OCI-LY7 (cell line): ENCODE data around the gene CERK. TPM values are rescaled to one million over a fixed set of nuclear protein-coding genes. Genes with fewer than 3 reads are reported as not detected.
A peak's percentile ranks its signal among the peaks of the same experiment; 100 is the strongest.

Experiments used
- BruUV-seq: library from RNA; stranded (reverse); fragments of 400-500 nt; replicated peaks from 2 replicates; lab custom pipeline; 2021; lab: Mats Ljungman, UMichigan
- CTCF ChIA-PET: fragments of 300-600 bp; sonication (Branson Sonifier 250); formaldehyde crosslinking; loops from one replicate; lab custom pipeline; 2022; ENCODE audit warnings: antibody characterized with exemption; ENCODE audit not compliant: unreplicated experiment; lab: Charles Lee
- POLR2A ChIA-PET: fragments of 300-600 bp; sonication (Branson Sonifier 250); formaldehyde crosslinking; loops from one replicate; lab custom pipeline; 2022; ENCODE audit warnings: antibody characterized with exemption; lab: Charles Lee
- DNase-seq: peaks from one replicate; pipeline ENCODE4 v3.0.0-alpha.2; 2015; ENCODE audit warnings: low spot score
- H2AFZ ChIP-seq: fragments of 200-600 bp; sonication (generic), shearing (Covaris generic); 2 replicates; pipeline ENCODE4 v1.6.1; 2014; ENCODE audit warnings: mild to moderate bottlenecking, antibody characterized with exemption, low read length, moderate library complexity
- H3K27ac ChIP-seq: fragments of 200-600 bp; sonication (generic); 2 replicates; pipeline ENCODE4 v1.5.1; 2014; ENCODE audit warnings: mixed run types, low read depth, mild to moderate bottlenecking, moderate library complexity, low read length, inconsistent platforms; ENCODE audit not compliant: poor library complexity, severe bottlenecking
- H3K36me3 ChIP-seq: fragments of 200-600 bp; sonication (generic); 2 replicates; pipeline ENCODE4 v1.6.1; 2014; ENCODE audit warnings: mild to moderate bottlenecking, antibody characterized with exemption, low read length, moderate library complexity, mixed read lengths; ENCODE audit not compliant: insufficient read depth
- H3K4me1 ChIP-seq: fragments of 200-600 bp; sonication (generic); 2 replicates; pipeline ENCODE4 v1.5.1; 2014; ENCODE audit warnings: mild to moderate bottlenecking, low read length; ENCODE audit not compliant: insufficient read depth, poor library complexity, severe bottlenecking
- H3K4me2 ChIP-seq: fragments of 200-600 bp; sonication (generic); 2 replicates; pipeline ENCODE4 v1.6.1; 2014; ENCODE audit warnings: mild to moderate bottlenecking, low read length
- H3K4me3 ChIP-seq: fragments of 200-600 bp; sonication (generic); 2 replicates; pipeline ENCODE4 v1.5.1; 2014; ENCODE audit warnings: mild to moderate bottlenecking, low read depth, low read length; ENCODE audit not compliant: poor library complexity, severe bottlenecking
- H3K79me2 ChIP-seq: fragments of 200-600 bp; sonication (generic); 2 replicates; pipeline ENCODE4 v1.6.1; 2016; ENCODE audit warnings: low read depth, mild to moderate bottlenecking, low read length, moderate library complexity, mixed read lengths; ENCODE audit not compliant: insufficient read depth
- H3K9me2 ChIP-seq: fragments of 200-600 bp; sonication (generic); 2 replicates; pipeline ENCODE4 v1.6.1; 2016; ENCODE audit warnings: mild to moderate bottlenecking, low read length, mixed read lengths; ENCODE audit not compliant: insufficient read depth
- H3K9me3 ChIP-seq: fragments of 200-600 bp; sonication (generic); 2 replicates; pipeline ENCODE4 v1.6.1; 2014; ENCODE audit warnings: mild to moderate bottlenecking, mixed run types, low read length, mixed read lengths
- H4K20me1 ChIP-seq: fragments of 200-600 bp; sonication (generic); 2 replicates; pipeline ENCODE4 v1.6.1; 2014; ENCODE audit warnings: mild to moderate bottlenecking, antibody characterized with exemption, low read length, moderate library complexity, mixed read lengths; ENCODE audit not compliant: insufficient read depth
- EZH2phosphoT487 ChIP-seq: fragments of 200-600 bp; sonication (generic); IDR thresholded peaks from 2 replicates; pipeline ENCODE4 v1.6.1; 2018; ENCODE audit warnings: low read depth, borderline replicate concordance, mild to moderate bottlenecking, mixed run types, antibody characterized with exemption, low read length, moderate library complexity, mixed read lengths
- intact Hi-C: fragments of 100-400 bp; cut with micrococcal nuclease; formaldehyde crosslinking; loops from one replicate; pipeline ENCODE4 v1.10.0; 2022; ENCODE audit not compliant: unreplicated experiment
- total RNA-seq, 2 experiments: library from RNA; depleted of rRNA in 1 of 2; stranded (reverse); fragments of >200 nt in 1 of 2; shearing (Covaris generic) in 1 of 2; gene quantifications; 2 replicates each; pipeline ENCODE4 v1.2.3, GENCODE V29; 2014 to 2022
- TF ChIP-seq, protein P1 (sequence below): fragments of 200-600 bp; sonication (generic); conservative IDR thresholded peaks from 2 replicates; pipeline ENCODE4 v1.5.1; 2014; ENCODE audit warnings: mild to moderate bottlenecking, antibody characterized with exemption, low read length, moderate library complexity, mixed read lengths

Gene CERK
- total RNA-seq, 2 experiments from 2014 or later: 36.6 to 48.1 TPM

- Histone ChIP-seq H3K9me2 (no peaks in the 10 kb centered on the region), H3K4me1 (peaks cover 41% of the 10 kb centered on the region), H3K4me2 (no peak overlapping the region), H3K79me2 (peaks cover 79% of the 10 kb centered on the region), H3K36me3 (peaks cover 14% of the 10 kb centered on the region; the same call in 1 of the 2 replicates), H4K20me1 (peaks cover 4% of the 10 kb centered on the region; the same call in 1 of the 2 replicates), H3K4me3 (no peak overlapping the region), H2AFZ (no peak overlapping the region), H3K9me3 (no peaks in the 10 kb centered on the region), H3K27ac (no peak overlapping the region)
- DNase-seq: no peak
- BruUV-seq: no TSS peak
- POLR2A ChIA-PET: no interaction called here
- no peak for TF ChIP-seq EZH2phosphoT487
- TF ChIP-seq, protein P1, sequence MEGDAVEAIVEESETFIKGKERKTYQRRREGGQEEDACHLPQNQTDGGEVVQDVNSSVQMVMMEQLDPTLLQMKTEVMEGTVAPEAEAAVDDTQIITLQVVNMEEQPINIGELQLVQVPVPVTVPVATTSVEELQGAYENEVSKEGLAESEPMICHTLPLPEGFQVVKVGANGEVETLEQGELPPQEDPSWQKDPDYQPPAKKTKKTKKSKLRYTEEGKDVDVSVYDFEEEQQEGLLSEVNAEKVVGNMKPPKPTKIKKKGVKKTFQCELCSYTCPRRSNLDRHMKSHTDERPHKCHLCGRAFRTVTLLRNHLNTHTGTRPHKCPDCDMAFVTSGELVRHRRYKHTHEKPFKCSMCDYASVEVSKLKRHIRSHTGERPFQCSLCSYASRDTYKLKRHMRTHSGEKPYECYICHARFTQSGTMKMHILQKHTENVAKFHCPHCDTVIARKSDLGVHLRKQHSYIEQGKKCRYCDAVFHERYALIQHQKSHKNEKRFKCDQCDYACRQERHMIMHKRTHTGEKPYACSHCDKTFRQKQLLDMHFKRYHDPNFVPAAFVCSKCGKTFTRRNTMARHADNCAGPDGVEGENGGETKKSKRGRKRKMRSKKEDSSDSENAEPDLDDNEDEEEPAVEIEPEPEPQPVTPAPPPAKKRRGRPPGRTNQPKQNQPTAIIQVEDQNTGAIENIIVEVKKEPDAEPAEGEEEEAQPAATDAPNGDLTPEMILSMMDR: no peak
- CTCF ChIA-PET: no interaction called here
- intact Hi-C loops: loop anchor here (10.0 kb wide), 1 partner anchor 1004 kb away; no protein-coding TSS in a partner anchor
Observed at GRCh38 chr22:46779023-46779422, 41.0 kb upstream of the CERK start.

- ChIA-PET CTCF (no interaction called here), POLR2A (interaction anchor here (0.9 to 1.6 kb wide), 3 partner anchors 8 to 14 kb away, joined by 3 to 4 read pairs (median 4); no protein-coding TSS in a partner anchor)
- Histone ChIP-seq H3K27ac (peak overlapping the region; percentile 96), H3K4me2 (peak overlapping the region; percentile 94), H3K4me1 (peaks cover 56% of the 10 kb centered on the region), H3K79me2 (peaks cover 68% of the 10 kb centered on the region), H4K20me1 (peaks cover 4% of the 10 kb centered on the region; the same call in 1 of the 2 replicates), H3K36me3 (peaks cover 5% of the 10 kb centered on the region; the same call in 1 of the 2 replicates), H3K4me3 (peak overlapping the region; percentile 64), H3K9me2 (no peaks in the 10 kb centered on the region), H2AFZ (no peak overlapping the region), H3K9me3 (no peaks in the 10 kb centered on the region)
- BruUV-seq: no TSS peak
- TF ChIP-seq, protein P1: no peak
- no peak for TF ChIP-seq EZH2phosphoT487
- DNase-seq: peak; percentile 56
- intact Hi-C loops: loop anchor here (10.0 kb wide), 1 partner anchor 1003 kb away; no protein-coding TSS in a partner anchor
Observed at GRCh38 chr22:46777609-46777970, 39.5 kb upstream of the CERK start.

GRCh38 chr22:46776876-46777608, 39.0 kb upstream of the CERK start:
- intact Hi-C loops: loop anchor here (10.0 kb wide), 1 partner anchor 1002 kb away; no protein-coding TSS in a partner anchor
- H3K4me1 ChIP-seq: peaks cover 56% of the 10 kb centered on the region
- DNase-seq: no peak
- no peak overlapping the region for H2AFZ ChIP-seq
- peak overlapping the region; percentile 64 for H3K4me3 ChIP-seq
- TF ChIP-seq, protein P1: no peak
- TF ChIP-seq EZH2phosphoT487: no peak
- ChIA-PET CTCF (no interaction called here), POLR2A (interaction anchor here (1.6 kb wide), 1 partner anchor 8 kb away, joined by 4 read pairs; no protein-coding TSS in a partner anchor)
- peaks cover 4% of the 10 kb centered on the region; the same call in 1 of the 2 replicates for H4K20me1 ChIP-seq
- H3K79me2 ChIP-seq: peaks cover 65% of the 10 kb centered on the region
- H3K9me3 ChIP-seq: no peaks in the 10 kb centered on the region
- peak overlapping the region; percentile 96 for H3K27ac ChIP-seq
- peaks cover 5% of the 10 kb centered on the region; the same call in 1 of the 2 replicates for H3K36me3 ChIP-seq
- H3K9me2 ChIP-seq: no peaks in the 10 kb centered on the region
- BruUV-seq: no TSS peak
- peak overlapping the region; percentile 94 for H3K4me2 ChIP-seq
